NCI-H446 (cell line): ENCODE data around the gene MMP11.

ENCODE experiments used
- DNase-seq, 2 experiments: peaks; one replicate each; lab custom pipeline; 2025; lab: John Stamatoyannopoulos, UW

MMP11 gene

GRCh38 chr22:23781511-23782183 is 9.0 kb downstream of the MMP11 start:
- DNase-seq: peak in 1 of 2 experiments; percentile 48

- no peak for DNase-seq
Observed at GRCh38 chr22:23782252-23782651, 9.6 kb downstream of the MMP11 start.

GRCh38 chr22:23782703-23783102 is 10.1 kb downstream of the MMP11 start:
- no peak for DNase-seq

DNA sequence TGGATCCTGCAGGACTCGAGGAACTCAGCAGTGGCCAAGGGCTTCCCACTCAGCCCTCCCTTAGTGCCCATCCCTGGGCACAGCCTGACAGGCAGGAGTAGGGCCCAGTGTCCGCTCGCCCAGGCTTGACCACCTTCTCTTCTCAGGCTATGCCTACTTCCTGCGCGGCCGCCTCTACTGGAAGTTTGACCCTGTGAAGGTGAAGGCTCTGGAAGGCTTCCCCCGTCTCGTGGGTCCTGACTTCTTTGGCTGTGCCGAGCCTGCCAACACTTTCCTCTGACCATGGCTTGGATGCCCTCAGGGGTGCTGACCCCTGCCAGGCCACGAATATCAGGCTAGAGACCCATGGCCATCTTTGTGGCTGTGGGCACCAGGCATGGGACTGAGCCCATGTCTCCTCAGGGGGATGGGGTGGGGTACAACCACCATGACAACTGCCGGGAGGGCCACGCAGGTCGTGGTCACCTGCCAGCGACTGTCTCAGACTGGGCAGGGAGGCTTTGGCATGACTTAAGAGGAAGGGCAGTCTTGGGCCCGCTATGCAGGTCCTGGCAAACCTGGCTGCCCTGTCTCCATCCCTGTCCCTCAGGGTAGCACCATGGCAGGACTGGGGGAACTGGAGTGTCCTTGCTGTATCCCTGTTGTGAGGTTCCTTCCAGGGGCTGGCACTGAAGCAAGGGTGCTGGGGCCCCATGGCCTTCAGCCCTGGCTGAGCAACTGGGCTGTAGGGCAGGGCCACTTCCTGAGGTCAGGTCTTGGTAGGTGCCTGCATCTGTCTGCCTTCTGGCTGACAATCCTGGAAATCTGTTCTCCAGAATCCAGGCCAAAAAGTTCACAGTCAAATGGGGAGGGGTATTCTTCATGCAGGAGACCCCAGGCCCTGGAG is 10.9 kb downstream of the MMP11 start:
- no peak for DNase-seq

- DNase-seq: no peak
Observed at GRCh38 chr22:23784215-23784732, 11.6 kb downstream of the MMP11 start.

DNA sequence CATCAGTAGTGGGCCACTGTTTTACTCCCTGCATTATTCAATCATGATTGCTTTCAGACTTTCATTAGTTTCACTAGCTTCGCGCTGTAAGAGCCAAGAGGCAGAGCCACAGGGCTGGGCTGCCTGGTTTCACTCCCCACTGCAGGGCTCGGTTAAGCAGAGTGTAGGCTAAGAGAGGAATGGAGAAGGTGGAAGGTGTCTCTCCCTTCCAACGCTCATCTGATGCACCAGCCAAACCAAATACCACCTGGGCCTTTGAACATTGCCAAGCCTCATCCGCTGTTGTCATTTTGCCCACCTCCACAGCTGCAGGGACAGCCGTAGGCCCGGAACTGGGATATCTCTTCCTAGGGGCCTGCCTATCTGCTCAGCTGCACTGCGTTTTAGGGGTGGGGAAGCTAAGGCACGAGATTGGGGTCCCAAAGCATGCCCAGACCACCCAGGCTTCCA is 13.6 kb downstream of the MMP11 start:
- DNase-seq: no peak

GRCh38 chr22:23786752-23787599 is 14.3 kb downstream of the MMP11 start, which contains the start of gene SMARCB1:
TSS of gene SMARCB1 (plus strand) at chr22:23786966. CDS start at chr22:23787170, 204 bp downstream.
- peak; percentile 79 to 93 for DNase-seq

DNA sequence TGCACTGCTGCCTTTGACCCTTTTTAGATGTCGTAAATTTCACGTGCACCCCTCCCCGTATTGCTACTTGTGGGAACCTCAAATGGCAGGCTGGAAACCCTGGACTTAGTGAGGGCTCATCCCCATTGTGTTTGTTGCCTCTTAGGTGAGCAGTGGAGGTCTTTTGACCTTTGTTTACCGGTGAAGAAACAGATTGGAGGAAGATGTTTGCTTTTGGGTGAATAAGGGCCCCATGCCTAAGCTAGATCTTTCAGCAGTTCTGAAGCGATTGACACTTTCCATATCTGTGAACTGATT is 14.9 kb downstream of the MMP11 start:
- no peak for DNase-seq

DNA sequence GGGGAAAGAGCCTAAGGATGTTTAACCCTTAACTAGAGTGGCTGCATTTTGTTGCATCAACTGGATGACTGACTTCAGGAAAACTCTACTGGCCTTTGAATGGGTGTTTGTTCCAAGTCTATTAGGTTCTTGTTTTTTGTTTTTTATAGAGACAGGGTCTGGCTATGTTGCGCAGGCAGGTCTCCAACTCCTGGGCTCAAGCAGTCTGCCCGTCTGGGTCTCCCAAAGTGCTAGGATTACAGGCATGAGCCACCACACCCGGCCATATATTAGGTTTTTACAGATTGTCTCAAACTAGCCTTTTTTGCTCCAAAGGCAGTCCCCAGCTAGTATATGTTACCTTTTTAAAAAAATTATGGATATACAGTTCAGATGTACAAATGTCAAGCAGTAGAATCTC is 15.3 kb downstream of the MMP11 start:
- DNase-seq: no peak

- no peak for DNase-seq
Observed at GRCh38 chr22:23789121-23789520, 16.5 kb downstream of the MMP11 start.

GRCh38 chr22:23789638-23790037 is 17.0 kb downstream of the MMP11 start:
- DNase-seq: no peak

DNA sequence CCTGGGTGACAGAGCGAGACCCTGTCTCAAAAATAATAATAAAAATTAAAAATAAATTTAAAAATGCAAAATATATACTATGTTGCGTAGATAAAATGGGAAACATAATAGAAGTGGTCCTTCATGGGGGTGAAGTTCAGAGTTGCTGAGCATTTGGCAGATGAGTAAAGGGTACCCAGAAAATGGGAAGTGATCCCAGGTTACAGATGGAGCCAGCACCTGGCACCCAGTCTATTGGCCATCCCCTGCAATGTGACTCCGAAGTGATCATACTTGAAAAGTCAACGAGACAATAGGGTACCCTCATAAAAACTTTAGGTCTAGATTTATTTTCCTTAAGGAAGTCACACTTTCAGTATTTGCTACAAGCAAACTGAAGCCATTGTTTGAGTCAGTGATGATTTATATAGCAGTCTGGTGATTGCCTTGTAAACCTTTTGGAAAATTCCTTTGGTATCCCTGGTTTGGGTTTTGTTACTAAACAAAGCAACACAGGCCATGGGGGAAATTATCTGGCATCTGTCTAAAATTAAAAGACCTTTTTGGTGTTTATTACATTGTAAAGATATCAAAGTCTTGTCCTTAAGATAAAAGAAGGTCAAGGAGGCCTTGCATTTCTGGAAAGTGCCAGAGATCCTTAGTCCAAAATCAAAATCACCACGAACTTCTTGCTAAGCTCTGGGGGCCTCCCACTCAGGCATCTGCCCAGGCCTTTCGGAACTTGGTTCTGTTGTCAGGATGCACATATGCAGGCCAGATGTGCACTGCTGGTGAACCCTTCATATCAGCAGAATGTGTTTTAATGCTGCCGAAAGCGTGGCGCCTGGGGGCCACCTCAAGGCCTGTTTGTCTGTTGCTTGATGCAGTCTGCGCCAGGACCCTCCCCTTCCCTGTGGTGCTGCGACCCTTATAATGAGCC is 18.4 kb downstream of the MMP11 start:
- DNase-seq: no peak

DNA sequence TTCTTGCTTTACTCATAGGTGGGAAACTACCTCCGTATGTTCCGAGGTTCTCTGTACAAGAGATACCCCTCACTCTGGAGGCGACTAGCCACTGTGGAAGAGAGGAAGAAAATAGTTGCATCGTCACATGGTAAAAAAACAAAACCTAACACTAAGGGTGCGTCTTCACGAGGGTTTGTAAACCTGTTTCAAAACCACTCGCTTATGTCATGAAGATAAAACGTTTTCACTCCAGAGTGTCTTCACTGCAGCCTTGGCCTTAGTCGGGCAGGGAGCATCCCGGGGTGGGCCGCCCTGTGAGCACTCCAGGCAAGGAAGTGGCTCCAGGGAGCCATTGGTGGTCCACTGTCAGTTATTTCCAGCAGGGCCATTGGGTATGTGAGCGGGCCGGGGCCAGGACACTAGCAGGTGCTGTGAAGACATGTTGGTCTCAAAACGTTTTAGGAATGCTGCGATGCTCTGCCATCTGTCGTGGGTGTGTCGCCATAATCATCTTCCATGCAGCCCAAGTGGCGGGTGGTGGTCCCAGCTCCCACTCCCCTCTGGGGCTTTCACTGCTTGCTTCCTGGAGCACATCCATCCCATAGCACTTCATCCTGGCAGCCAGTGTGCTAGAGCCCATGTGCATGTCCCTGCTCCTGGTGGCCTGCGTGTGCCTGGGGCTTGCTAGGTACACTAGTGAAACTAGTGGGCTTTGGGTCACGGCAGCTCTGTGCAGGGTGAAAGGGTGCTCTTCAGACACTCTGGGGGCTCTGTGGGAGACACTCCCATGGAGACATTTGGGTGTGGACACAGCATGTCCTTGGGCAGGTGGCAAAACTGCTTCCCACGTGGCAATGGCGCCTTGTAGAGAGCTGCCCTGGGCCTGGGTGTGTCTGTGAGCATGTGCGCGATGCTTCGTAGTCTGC is 19.3 kb downstream of the MMP11 start:
- DNase-seq: no peak

- no peak for DNase-seq
Observed at GRCh38 chr22:23793326-23793725, 20.7 kb downstream of the MMP11 start.

- no peak for DNase-seq
Observed at GRCh38 chr22:23796461-23796860, 23.8 kb downstream of the MMP11 start.

- DNase-seq: no peak
Observed at GRCh38 chr22:23800297-23801237, 27.9 kb downstream of the MMP11 start.

- DNase-seq: no peak
Observed at GRCh38 chr22:23801238-23801821, 28.7 kb downstream of the MMP11 start.

GRCh38 chr22:23801886-23802377 is 29.3 kb downstream of the MMP11 start:
- no peak for DNase-seq
